Anterior cingulate cortex (tissue), 58 donors: ENCODE measurements around the gene DCDC1.

ENCODE experiments used
- DNase-seq, 58 donors: peaks; one replicate each; lab custom pipeline; 2025; lab: John Stamatoyannopoulos, UW

Gene DCDC1

DNA sequence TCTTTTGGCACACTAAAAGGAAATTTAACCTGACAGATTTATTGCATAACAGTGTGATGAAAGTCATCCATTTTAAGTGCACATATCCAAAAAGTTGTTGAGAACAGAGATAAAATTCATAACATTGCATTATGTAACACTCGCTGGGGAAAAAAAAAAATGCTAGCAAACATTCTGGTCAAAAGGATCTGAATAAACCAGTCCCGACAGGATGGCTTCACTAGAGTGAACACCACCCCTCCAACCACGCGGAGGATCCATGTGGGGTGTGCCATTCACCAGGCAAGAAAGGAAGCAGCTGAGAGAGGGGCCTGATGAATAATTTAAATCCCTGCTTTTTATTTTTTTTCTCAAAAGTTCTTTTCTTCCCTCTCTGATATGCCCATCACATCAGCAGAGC is 258.7 kb downstream of the DCDC1 start:
- DNase-seq: peak in 1 of 58 donors; percentile 2

DNA sequence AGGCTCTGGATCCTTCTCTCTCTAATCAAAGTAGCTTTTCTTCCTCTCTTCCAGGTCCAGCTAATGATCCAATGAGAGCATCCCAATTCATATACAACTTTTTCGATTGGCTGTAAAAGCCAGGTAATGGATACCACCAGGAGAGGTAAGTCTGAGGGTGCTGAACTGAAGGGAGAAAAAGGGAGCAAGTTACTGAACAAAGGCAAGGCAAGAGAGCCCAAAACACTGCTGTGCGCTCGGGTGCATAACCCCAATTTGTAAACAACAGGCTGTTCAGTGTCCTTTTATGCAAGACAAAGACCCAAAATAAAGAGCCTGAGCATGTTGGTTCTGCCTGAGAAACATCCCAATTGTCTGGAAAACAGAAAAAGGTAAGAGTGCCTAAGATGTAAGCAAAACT is 260.1 kb downstream of the DCDC1 start:
- no peak for DNase-seq

DNA sequence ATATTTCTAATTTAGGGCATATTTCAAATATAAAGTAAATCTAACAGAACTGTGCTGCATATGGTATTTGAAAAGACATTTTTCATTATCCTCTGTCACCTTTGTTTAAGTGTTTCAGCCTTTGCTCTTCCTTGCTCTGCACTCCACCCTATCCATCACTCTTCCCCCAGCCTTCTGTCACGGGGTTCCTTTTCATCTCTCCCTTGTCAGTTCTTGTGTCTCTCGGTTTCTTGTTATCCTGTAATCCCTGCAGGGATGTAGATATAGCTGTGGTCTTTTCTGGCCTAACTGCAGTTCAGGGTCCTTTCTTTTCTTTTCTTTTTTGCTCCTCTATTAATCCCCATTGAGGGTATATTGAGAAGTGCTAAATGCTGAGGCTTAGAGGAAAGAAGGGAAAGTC is 261.9 kb downstream of the DCDC1 start:
- no peak for DNase-seq

DNA sequence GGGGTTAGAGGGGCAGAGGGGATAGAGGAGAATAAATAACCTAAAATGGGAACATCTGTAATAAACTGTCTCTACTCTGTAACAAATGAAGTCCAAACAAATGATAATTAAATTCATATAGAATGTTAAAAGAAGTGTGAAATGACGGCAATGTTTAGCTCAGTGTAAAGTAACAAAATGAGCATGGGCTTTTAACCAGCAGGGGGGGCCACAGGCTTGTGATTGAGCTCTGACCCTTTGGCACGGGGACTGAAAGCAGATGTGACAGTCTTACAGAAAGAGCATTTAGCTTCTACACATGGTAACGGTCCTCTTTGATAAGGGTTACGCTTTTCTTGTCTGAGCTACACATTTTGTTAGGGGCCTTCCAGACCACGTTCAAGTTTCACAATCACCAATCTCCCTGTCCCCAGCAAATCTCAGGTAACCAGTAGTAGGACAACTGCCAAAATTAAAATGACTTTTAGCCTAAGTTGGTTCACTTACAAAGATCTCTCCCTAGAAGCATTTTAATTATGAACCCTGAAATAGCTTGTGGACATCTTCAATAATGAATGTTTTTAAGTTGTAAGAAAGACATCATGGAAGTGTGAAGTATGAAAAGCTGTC is 262.5 kb downstream of the DCDC1 start:
- DNase-seq: peak in 46 of 58 donors; percentile 1 to 73 (median 22)

DNA sequence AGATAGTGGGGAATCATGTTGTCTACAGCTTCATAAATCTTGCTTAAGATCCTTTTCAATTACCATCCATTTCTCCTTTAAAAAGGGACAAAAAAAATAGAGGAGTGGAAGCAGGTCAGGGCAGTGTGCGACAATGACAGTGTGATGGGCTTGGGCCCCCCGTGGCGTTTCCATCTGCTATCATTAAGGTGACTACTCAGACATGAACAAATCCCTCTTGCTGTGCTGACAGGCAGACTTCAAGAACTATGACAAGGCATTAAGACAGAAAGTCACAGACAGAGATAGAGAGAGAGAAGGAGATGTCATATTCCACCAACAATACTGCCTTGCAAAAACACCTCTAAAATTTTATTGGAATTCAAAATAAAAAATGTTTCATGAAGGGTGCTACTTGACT is 263.2 kb downstream of the DCDC1 start:
- DNase-seq: no peak

DNA sequence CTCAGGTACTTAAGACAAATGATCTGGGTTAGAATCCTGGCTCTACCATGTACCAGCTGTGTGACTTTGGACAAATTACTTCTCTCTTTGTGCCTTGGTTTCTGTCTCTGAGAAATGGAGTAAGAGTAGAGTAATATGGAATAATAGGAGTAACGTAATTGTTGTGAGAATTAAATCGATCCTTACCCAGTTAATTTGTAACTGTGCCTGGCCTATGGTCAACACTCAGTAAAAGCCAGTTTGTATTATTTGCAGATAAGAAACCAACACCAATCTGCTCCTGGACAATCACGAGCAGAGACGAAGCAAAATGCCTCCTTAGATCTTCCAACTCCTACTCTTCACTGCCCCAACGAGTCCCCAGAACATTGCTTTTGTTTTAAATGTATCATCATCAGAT is 266.7 kb downstream of the DCDC1 start:
- no peak for DNase-seq

DNA sequence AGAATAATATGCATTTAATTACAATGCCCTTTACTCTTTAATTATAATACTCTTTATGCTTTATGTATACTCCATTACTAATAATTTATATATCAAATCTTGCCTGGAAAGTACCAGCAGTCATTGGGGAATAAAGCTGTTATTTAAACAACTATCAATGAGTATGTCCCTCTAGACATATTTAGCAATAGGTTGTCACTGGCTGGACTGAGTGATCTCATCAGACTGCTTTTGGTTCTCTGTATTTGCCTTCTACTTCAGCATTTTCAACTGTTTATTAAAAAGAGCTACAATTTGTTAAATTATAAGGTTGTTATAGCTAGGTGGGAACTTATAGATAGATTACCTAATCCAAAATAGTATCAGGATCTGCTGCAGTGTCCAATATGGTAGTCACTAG is 267.2 kb downstream of the DCDC1 start:
- DNase-seq: no peak

DNA sequence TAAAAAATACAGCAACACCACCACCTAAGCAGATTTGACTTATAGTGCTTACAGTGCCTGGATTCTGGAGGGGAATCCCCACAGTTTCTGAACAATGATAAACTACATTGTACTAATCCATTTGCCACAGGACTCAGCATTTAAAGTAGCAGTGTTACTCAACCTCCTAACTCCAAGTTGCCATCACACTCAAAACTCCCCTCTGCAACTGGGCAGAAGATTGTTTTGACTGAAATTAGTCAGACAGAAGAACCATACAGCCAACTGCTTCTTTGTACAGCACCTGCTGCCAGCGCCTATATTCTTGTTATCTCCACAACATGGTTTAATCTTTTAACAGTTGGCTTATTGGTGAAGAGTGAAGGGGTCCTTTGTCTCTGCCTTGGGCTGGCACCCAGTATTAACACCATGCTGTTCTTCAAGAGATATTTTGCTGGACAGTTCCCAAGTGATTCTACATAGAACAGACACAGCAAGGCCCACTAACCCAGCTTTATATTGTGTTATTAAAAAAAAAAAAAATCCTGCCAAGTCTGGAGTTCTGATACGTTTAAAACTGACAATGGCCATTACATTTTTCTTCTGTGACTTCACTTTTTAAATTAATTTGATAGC is 273.2 kb downstream of the DCDC1 start:
- no peak for DNase-seq

DNA sequence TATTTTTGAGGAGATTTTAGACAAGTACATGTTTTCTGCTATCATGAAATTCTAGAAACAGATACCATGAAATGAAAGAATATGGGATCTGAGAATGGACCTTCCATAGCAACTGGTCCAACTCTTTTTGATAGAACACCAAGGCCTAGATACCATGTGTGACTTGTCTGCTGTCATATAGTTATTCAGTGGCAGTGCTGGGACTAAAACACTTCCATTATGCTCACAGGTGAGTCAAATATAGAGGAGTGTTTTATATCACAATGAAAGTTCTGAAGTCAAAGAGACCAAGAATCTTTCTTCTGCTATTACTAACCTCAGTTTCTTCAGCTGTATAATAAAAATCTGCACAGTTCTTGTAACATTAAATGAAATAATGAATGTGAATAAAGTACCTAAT is 276.9 kb downstream of the DCDC1 start:
- DNase-seq: no peak

DNA sequence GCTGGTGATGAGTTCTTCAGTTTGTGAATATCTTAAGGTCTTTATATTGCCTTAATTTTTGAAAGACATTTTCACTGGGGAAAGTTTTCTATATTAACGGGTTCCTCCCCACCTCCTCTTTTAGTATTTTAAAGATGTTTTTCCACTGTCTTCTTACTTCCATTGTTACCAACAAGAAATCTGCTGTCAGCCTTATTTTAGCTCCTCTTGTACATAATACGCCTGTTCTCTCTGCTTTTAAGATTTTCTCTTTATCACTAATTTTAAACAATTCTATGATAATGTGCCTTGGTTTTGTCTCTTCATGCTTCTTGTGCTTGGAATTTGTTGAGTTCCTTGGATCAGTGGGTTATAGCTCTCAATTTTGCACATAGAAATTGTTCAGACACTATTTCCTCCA is 280.4 kb downstream of the DCDC1 start:
- no peak for DNase-seq

DNA sequence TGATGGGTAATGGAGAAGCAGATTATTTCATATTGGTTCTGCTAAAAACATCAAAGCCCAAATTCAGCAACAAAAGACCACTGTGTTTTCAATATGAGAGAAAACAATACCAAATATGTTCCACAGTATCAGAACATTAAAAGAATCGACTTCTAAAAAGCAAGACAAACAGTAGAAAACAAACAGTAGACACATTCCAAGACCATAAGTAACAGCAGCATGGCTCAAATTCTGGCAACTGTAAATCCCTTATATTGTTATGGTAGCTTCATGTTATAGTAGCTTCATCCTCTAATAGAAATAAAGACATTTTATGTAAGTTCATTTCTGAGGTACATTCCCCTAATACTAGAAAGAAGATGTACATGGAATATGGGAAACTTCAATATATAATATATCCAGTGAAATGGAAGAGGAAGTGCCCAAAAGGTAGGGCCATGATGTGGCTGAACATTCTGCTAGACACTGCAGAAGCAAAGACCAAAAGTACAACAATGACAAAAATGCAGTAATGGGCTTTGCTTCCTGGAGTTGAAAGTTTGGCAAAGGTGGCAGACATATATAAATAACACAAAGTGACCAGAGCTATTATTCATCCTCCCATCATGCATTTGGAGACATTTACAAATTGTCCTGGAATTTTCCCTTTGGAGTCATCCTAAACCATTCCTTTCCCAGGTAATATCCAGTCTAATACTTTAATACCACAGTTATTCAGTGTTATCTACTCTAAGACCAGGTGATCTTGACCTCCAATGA is 299.9 kb downstream of the DCDC1 start:
- no peak for DNase-seq

DNA sequence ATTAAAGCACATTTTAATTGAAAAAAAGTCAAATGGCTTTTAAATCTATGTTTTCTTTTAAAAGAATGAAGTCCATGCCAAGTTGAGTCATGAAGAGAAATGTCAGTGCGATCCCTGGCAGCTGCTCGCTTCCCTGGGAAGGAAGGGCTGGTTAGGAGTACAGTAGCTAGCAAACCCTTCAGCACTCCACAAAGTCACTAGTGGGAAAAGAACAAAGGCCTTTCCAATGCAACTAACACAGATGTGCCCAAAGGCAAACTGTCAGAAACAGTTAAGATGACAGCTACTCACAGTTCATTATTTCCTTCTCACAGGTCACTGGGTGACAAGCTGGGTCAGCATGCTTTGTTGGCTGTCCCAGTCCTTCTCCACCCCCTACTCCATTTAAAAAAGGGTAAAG is 308.7 kb downstream of the DCDC1 start:
- no peak for DNase-seq

DNA sequence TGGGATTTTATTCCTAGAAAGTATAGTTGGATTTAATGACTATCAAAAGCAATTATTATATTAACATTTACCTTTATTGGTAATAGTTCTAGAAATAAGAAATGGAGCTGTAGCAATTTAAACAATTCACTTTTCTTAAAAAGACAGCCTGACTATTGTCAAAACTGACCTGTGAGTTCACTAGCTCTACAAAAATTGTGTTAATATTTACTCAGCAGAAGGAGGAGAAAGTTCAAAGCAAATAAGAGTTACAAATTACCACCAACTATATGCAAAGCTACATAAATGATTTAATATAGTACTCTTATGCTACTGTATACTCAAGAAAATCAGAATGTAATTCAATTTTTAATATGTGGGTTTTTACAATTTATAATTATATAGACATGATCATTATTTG is 310.0 kb downstream of the DCDC1 start:
- no peak for DNase-seq

DNA sequence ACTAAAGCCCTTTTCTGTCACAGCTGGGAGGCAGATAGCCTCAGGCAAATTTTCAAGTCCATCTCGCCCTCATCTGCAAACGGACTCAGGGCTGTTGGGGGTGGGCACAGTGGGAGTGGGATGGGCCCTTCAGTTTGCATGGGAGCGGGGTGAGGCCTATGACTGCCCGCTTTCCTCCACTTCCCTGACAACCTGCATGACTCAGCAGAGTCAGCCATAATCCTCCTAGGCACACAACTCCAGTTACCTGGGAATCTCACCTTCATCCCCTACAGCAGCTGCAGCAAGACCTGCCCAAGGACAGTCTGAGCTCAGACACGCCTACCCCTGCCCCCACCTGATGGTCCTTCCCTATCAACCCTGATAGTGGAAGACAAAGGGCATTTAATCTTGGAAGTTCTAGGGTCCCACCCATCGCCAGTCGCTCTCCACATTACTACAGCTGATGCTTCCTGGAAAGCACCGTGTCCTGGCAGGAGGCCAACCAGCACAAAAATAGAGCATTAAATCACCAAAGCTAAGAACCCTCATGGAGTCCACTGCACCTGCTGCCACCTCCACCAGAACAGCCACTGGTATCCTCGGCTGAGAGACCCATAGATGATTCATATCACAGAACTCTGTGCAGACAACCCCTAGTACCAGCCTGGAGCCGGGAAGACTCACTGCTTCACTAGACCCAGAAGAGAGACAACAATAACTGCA is 319.3 kb downstream of the DCDC1 start:
- no peak for DNase-seq

DNA sequence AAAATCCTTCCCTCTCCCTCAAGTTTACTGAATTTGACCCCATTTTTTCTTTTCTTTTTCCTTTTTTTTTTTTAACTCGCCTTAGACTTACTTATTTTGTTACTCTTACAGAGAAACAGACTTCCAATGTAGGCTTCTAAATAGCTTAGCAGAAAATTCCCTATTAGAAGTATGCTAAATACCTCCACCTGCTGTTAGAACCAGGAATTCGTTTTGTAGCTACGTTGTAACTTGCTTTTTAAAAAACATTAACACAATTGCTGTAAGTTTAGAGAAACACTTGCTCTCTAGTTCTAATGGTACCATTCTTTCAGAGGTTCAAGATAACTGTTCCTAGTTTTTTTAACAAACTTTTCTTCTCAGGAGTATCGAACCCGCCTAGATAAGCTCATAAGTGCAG is 324.2 kb downstream of the DCDC1 start:
- DNase-seq: no peak

DNA sequence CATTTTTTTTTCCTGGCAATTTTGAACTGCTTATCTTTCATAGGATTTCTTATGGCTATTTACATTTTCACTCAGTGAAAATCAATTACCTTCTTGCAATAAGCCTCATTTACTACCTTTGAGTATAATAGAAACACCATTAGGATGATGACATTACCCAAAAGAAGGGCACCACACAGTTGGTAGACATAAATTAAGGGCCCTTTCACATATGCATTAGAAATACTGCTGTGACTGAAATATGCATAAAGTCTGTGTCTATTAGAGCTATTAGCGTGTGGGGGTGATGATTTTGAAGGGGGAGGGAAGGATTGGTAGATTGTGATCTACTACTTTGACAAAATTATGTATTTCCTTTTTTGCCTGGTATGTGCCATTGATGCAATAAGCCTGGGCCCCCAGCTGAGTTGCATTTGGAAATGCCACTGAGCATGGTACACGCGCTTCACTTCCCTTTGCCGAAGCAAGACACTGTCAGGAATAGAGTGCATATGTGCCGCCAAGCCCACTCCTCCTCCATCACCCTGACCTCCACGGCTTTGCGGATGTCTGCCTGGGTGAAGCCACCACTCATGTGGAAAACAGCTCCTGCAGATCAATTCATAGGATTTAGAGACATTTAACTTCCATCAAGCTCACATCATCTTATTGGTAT is 339.3 kb downstream of the DCDC1 start:
- DNase-seq: no peak

DNA sequence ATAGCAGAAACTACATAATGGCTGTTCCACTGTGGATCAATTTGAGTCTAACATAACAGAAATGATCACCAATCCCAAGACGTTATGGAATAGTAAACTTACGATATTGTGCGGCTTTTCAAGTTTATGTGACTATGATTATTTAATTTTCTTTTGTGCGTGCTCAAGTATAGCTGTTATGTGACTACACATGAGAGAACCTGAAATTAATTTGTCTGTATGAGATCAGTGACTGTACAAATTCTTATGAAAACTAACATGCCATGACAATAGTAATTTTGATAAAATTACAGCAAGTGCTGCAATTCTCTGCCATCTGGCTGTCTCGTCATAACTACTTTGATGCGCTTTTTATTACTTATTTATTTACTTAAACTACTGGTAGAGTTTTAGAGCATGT is 343.2 kb downstream of the DCDC1 start:
- DNase-seq: no peak

DNA sequence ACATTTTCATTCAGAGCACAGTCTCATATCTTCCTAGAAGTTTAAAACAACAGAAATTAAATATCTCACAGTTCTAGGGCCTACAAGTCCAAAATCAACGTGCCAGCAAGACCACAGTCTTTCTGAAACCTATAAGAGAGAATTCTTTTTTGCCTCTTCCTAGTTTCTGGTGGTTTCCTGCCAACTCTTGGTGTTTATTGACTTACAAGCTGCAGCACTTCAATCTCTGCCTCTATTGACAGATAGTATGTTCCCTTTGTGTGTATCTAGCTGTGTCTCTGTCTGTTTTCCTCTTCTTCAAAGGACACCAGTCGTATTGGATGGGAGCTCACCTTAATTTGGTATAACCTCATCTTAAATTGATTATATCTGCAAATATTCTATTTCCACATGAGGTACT is 347.5 kb downstream of the DCDC1 start:
- DNase-seq: no peak

DNA sequence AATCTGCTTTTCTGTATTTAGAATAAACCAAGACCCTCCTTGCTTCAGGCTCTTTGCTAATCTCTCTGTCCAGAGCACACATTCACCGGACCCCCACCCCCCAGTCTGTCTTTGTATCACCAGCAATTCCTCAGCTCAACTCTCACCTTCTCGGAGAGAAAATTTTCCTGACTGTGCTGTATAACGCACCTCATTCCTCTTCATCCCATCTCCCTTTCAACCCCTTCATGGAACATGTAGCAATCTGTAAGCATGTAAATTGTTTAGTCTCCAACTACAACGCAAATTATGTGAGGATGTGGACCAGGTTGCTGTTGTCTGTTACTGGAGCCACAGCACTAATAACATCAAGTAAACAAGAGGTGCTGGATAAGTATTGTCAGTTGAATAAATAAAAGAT is 349.8 kb downstream of the DCDC1 start:
- DNase-seq: no peak

DNA sequence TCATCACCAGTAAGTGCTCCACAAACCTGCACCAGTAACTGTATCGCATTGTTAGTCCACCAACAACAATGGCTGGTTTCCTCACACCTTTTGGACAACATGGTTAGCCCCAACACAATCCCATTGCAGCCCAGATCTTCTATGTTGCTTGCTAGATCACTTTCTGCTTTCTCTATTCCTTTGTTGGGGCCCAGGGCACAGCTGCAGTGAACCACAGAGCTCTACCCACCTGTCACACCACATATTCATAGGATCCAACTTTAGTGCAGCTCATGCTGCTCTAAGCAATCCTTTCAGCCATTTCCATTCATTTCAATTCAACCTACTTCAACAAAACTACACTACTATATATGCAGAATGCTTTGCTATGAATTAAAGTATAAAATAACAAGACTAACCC is 364.3 kb downstream of the DCDC1 start:
- DNase-seq: no peak

DNA sequence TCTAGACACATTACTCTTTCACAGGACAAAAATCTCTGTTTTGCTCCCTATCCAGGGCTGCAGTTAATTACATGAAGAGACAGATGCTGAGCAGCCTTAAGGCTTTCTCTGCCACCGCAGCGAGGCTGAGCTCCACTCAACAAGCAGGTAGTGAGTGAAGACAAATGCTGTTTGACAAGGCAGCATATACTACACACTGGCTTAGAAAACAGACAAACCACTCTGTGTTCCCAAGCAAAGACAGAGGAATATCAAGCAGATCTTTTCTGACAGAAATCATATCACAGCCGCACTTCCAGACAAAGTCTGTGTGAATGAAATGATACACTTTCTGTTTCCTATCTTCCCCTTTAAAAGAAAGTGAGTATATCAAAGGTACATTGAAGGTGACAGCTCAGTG is 368.1 kb downstream of the DCDC1 start:
- DNase-seq: no peak
